NCI-H2029 treated with DMSO at 0.1 percent for 48 hours (cell line): ENCODE measurements around the gene SLC52A3.
"Not testable (repeated sequence)": the region's sequence is repeated elsewhere in the genome, so short reads cannot be mapped to it uniquely, and the experiment has no call there.

Experiments
- DNase-seq: peaks from one replicate; lab custom pipeline; 2025; lab: John Stamatoyannopoulos, UW

The SLC52A3 gene

GRCh38 chr20:728256-728944 lies 39.9 kb downstream of the SLC52A3 start:
- no peak for DNase-seq

DNA sequence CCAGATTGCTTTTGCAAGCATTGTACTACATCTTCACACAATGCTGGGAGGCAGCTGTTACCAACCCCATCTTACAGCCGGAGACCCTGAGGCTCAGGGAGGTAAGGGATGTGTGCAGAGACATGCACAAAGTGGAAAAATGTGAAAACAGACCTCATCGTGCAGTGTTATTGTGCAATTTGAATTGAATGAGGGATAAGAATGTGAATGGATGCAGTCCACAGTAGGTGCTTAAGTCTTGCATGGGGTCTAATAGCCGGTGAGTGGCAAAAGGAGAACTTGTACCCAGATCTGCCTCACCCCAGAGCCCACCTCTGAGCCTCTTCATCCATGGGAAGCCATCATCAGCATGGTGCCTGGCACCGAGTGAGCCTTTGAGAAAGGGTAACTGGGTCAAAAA lies 42.1 kb downstream of the SLC52A3 start:
- no peak for DNase-seq

DNA sequence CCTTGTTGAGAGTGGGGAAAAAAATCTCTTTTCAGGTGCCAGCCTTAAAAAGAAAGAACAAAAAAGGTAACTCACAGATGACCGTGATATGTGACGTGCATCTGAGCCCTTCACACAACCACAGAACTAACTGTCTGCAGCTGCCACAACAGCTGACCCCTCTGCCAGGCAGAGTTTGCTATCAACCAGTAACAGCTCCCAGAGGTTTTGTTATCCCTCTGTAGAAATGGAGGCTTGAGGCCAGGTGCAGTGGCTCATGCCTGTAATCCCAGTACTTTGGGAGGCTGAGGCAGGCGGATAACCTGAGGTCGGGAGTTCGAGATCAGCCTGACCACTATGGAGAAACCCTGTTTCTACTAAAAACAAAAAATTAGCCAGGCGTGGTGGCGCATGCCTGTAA lies 42.8 kb downstream of the SLC52A3 start:
- no peak for DNase-seq

GRCh38 chr20:724797-725196 lies 43.5 kb downstream of the SLC52A3 start:
- DNase-seq = not testable (repeated sequence)

GRCh38 chr20:723756-724155 lies 44.5 kb downstream of the SLC52A3 start:
- peak; percentile 31 for DNase-seq

- no peak for DNase-seq
These were observed 45.3 kb downstream of the SLC52A3 start for GRCh38 chr20:722822-723644.

- DNase-seq = no peak
These were observed 46.4 kb downstream of the SLC52A3 start for GRCh38 chr20:721876-722275.

DNA sequence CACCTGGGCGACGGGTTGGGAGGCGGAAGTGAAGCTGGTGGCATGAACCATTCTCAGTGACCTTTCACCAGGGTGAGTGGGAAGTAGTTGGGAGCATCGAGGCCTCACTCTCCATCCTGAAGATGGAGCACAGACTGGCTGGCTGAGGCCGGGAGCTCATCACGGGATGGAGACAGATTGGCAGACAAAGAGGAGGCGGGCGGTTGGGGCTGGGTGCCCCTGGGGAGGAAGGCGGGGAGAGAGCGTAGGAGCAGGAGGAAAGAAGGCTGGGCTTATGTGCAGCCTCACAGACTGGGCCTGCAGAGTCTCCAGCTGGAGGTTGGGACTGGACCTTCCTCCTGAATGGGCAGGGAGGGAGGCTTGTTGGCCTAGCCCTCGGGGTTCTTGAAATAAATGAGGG lies 48.5 kb downstream of the SLC52A3 start:
- DNase-seq = no peak

GRCh38 chr20:719068-719467 lies 49.2 kb downstream of the SLC52A3 start:
- no peak for DNase-seq

DNA sequence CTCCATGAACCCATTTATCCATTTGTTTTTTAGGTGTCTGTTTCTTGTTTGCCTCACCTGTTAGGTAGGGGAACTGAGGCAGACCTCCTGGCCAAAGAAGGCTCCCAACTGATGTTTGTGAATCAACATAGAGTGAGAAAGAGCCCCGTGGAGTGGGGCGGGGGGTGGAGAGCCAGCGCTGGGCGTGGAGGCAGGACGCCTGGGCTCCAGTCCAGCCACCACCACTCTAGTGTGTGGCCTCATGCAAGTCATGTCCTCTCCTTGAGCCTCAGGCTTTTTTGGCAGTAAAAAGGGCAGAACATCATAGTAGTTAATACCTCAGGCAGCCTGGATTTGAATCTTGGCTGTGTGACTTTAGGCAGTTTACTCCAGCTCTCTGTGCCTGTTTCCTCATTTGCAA lies 50.5 kb downstream of the SLC52A3 start:
- peak; percentile 22 for DNase-seq

DNA sequence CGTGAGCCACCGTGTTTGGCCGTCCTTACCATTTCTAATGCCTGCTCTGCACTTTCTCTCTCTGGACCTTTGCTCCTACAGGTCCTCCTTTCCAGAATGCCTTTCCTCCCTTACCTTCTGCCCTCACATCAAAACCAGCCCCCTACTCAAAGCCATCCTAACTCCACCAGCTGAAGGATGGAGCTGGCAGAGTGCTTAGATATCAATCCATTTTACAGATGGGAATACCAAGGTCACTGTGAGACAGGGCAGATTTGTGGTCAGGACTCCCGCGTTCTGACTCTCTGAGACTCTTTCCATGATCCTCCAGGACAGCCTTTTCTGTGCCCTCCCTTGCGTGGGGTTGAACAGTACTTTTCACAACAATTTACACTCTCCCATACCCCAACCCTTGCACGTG lies 51.0 kb downstream of the SLC52A3 start:
- no peak for DNase-seq

- DNase-seq = no peak
These were observed 53.8 kb downstream of the SLC52A3 start for GRCh38 chr20:714453-714852.

- no peak for DNase-seq
These were observed 56.7 kb downstream of the SLC52A3 start for GRCh38 chr20:711576-711975.

DNA sequence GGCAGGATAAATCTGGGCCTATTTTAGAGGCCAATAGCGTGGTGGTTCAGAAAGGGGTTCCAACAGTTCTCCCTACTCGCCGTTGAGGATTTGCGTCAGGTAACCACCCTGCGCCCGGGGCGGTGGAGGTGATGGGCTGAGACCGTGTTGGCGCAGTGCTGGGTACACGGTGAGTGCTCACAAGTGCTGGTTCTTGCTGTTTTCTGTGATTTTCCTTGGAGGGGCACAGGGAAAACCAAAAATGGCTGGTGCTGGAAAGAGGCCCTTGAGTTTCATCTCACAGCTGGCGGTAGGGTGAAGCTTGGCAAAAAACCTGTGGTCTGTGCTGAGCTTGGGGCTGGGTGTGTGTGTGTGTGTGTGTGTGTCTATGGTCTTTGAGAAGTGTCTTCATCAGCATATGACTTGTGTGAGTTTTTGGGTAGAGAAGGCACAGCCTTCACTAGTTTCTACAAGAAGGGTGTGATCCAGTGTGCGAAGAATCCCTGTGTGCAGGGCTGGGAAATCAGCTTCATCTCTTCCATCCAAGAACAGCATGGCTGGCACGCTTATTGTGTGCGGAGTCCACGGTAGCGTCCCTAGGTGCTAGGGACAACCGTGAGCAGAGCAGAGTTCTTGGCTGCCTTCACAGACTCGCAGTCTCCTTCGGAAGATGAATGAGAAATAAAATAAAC lies 57.4 kb downstream of the SLC52A3 start:
- DNase-seq = no peak
